Ecto neural progenitor cell (in vitro differentiated cells): ENCODE data around the gene AUTS2.

Source experiments
- DNase-seq: peaks from one replicate; pipeline ENCODE4 v3.0.0-alpha.2; 2018; ENCODE audit warnings: low spot score

AUTS2 gene

DNA sequence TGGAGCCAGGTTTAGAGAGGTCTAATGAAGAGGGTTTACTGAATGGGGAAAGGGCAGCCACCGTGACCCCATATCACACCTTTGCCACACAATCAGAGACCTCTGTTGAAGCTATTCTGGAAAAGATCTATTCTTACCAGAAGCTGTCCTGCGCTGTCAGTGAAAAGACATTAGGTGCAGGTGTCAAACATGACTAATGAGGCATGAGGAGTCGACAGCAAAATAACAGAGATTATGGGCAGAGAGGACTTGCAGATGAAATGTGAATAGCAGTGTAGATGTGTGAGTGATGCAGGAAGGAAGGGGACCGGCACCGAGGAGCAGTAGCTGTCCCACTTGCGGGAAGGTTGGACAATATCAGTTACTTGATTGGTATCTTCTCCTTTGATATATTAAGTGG is 906.0 kb downstream of the AUTS2 start:
- DNase-seq = no peak

DNA sequence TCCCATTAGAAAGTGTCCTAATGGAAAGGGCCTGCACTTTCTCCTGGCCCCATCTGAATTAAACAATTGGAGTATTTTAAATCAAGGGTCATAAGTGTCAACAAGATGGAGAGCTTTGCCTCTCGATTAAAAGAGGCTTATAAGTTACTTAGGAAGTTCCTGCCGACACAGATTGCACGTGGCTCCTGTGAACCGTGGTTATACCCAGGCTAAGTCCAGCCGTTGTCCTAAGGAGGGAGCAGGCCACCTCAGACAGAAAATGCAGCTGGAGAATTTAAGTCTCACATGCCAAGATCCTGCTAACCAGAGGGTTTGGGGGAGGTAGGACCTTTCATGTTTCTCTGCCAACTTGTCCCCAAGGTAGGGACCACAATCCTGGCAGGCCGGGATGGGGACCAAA is 907.2 kb downstream of the AUTS2 start:
- DNase-seq = no peak

DNA sequence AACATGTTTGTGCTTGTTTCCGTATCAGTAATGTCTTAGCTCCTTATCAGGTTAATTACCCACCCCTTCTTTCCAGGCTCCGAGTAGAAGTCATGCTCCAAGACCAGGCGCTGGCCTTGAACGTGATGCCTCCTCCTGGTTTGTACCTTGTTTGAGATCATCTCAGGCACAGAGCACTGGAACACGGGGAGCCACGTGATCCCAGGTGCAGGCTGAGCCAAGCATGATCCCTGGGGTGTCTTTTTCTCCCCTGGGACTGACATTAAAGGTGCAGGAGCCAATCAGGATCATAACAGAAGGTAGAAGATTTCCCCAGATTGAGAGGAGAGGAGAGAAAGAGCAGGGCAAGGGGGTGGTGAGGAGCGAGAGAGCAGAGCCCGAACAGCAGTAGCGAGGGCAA is 907.6 kb downstream of the AUTS2 start:
- DNase-seq = no peak

DNA sequence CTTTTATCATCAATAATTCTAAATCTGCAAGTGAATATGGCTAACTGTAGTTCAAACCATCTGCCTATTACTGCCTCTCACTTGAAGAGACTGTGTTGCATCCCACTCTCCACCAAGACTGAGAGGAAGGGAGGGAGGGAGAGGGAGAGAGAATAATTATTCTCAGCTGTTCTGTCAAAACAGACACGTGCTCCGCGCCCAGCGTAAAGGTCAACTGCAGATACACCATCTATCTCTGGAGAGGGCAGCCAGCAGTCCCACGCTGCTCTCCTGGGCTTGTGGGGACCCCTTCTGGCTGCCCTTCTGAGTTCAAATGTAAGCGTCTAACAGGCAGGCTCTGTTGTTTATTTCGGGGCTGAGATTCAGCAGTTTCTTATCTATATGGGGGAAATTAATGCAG is 908.2 kb downstream of the AUTS2 start:
- DNase-seq = no peak

DNA sequence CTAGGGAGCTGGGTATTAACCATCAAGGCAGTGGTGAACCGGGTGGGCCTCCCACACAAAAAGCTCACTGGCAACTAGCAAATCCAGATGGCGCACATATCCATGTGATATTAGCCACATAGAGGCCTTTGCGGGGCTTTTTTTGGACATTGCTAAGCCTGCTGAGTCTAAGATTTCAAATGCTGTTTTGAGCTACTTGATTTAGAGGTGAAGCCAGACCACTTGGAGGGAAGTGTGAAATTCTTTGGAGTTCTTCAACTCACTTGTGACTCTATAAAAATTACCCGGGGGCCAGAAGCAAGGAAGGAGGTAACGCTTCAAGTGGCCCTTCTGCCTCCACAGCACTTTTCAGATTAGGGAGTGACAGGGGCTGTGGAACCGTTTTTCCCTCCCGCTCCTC is 913.9 kb downstream of the AUTS2 start:
- DNase-seq = no peak

DNA sequence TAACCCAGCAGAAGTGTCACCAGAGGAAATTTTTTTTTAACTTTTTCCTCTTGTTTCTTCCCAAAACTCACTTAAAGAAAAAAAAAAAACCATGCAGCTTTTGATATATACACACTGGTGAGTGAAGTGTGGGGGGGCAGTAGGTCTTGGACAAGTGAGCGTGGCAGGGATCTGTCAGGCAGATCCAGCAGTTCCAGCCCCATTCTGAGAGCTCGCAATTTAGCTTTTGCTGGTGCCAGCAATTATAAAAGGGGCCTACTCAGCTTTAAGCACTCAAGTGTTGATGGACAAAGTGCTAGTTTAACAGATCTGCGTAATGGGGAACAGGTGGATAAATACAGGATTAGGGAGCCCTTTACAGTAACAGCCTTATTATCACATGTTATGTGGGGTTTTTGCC is 914.5 kb downstream of the AUTS2 start:
- no peak for DNase-seq

DNA sequence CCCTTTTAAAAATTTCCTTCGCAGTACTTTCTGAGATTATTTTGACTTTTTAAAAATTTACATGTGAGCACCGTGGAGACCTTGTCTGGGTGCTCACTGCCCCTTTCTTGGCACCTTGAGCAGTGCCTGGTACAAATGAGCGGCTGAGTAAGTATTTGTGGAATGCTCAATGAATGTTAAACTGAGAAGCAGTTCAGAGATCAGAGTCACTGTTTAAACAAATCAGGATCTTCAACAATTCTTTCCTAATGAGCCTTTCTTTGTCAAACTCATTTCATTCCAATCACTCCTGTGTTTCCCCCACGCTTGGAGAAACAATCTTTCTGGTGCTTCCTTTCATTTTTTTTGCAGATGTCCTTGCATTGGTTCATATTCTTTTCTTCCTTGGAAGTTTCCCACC is 922.3 kb downstream of the AUTS2 start:
- DNase-seq = no peak

DNA sequence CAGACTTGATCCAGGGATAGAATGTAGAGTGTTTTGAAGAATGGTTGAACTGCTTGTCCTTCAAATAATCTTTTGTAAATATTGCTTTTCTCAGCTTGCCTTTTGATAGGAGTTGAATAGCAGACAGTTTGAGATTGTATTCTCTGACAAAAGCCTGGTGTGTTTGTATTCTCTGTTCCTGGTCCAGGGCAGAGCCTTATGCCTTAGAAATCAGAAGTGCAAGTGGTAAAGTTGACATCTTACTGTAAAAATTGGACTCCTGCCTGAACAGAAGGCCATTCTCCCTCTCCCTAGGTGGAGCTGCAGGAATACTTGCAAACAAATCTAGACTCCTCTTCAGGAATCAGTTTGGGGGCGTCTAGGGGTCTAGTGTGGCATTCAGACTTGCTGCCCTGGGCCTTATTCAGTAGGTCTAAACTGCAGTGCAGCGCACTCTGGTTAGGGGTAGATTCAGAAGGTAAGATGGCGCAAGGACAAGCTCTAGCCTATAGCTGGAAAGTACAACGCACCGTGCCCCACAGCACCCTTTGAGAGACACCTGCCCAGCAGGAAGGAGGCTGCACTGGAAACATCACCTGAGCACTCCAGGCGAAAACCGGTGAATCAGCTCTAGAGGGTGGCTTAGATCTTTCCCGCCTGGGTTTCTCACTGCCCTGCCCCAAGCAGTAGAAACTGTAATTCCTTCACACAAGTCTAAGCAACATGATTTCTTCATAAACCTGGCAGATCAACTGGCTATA is 925.1 kb downstream of the AUTS2 start:
- no peak for DNase-seq

DNA sequence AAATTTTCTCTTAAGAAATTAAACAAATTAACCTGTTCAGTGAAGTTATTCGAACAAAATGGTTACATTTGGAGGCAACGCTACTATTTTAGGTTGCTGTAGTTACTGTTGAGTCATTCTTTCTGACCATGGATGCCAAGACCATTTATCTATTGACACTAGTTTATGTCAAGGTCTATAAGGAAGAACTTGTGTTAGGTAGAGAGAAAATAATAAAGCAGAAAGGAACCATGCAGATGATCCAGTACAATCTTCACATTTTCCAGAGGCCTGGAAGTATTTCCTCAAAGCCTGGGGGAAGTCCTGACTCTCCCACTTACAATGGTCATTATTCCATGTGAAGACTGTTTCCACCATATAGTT is 925.7 kb downstream of the AUTS2 start:
- no peak for DNase-seq

DNA sequence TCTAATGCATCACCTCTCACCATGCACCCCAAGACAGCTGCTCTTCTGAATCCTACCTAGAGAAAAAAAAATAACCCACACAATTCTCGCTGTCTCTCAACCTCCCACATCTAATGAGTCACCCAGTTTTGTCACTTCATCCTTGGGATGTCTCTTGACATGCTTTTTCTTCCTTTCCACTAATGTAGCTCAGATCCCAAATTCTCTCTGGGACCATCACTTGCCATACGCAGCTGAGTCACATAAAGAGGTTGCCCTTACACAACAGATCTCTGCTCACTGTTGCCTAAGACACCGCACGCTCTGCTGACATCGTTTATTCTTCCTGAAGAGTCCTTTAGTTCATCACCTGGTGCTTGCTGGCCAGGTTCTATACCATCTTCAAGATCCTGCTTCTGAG is 927.7 kb downstream of the AUTS2 start:
- no peak for DNase-seq

DNA sequence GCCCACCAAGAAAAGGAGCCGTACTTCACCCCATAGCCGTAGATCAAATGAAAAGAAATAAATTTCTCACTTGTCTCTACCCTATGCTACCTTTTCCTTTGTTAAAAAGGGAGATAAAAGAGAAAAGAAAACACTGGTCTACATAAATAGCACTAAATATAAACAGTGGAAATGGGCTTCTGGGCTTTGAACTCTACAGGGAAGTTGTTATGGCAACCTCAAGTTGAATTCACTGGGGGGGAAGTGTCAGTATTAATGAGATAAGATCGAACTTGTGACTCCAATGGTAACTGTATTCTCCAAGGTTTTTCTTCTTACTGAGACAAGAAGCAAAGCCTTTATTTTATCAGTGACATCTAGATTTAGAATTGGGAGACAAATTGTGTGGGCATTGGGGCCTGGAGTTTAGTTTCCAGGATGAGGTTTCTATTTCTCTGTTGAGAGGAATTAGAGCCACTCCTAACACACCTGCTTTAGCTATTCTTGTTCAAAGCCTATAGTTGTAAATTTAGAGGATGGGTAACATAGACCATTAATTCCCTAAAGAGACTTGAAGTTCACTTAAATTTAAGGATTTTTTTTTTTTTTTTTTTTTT is 929.3 kb downstream of the AUTS2 start:
- DNase-seq = no peak

DNA sequence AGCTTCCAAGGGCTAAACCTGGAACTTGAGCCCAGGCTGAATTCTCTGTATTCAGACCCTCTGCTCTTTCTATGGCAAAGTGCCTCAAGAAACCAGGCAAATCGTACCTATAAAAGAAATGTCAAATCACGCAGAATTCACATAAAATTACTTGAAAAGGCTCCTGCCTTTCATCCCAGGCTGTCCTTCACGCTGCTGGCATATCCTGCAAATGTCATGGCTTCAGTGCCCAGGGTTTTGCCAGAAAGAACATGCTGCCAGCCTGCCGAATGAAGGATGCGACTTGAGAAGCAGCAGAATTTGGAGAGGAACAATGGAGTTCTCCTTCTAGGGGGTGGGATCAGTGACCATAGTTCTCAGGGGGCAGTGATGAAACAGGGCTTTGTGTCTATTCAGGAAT is 931.2 kb downstream of the AUTS2 start:
- DNase-seq = no peak

DNA sequence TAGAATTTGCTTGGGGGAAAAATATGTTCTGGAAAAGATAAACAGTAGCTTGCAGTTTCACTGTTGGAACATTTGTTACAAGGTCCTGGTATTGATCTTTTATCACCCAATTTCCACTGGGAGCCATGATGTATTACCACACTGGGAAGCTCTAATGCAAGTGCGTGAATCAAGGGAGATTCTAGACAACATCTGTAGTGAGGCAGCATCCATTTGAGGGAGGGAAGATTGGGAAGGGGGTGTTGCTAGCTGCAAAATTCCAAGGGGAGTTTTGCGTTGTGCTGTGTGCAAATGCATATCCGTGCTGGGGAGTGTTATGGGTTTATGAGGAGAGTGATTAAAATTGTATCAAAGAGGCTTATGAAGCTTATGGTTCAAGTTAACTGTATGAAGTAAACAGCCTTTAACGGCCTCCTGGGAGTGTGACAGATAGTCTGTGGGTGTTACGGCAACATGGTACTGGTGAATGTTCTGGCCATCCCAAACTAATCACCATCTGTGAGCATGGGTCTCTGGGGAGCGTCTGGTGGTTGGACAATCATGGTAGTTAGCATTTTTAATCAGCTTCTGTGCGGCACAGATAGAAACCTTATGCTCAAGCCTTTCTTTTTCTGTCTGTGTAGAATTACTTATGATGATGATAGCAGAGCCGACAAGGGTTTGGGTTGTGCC is 931.8 kb downstream of the AUTS2 start:
- DNase-seq = no peak

DNA sequence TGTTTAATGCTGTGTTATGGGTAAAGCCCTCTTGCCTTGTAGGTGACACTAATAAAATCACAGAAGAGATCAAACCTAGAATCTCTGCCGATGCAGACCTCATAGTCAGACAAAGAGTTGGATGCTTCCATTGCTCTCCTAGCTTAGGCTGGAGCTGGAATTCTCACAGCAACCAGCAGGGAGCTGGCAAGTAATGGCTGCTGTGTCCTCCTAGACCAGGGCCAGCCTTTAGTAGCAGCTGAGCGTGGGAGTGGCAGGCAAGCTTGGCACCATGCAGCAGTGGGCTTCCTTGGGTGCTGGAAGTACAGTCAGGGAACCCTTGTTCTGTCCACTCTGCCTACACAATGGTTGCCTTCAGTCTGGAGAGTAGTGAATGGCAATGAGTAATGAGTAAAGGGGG is 935.3 kb downstream of the AUTS2 start:
- DNase-seq = no peak

DNA sequence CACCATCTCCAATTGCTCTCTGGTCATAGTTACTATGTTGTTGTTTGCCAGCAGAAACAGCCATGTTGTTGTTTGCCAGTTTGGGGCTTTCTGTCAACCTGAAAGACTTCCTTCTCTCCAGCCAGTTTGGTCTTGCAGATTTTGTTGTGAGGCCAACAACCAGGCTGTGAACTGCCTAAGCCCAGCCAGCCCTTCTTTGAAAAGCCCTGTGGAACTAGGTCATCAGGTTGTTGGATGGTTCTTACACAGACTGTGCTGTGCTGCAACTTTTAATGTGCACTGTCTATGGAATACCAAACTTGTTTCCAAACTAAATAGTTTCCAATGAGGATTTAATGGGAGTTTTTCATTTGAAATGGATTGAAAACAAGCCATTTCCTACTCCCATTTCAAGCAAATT is 940.9 kb downstream of the AUTS2 start:
- no peak for DNase-seq

DNA sequence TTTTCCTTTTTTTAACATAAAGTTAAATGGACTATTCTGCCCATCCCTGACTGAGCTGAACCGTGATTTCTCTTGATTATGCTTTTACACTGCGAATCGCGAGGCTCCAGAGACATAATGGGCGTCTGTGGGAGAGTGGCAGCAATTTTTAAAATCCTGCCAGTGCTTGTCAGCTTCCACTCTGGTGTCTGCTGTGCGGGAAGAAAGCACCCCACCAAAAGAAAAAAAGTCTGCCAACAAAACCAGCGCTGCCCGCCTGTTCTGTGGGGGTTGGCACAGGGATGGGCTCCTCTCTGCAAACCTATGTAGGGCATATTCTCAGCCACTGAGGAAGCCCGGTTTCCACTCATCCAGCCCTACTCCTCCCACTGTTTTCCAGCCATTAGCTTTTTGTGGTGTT is 941.3 kb downstream of the AUTS2 start:
- DNase-seq = no peak

DNA sequence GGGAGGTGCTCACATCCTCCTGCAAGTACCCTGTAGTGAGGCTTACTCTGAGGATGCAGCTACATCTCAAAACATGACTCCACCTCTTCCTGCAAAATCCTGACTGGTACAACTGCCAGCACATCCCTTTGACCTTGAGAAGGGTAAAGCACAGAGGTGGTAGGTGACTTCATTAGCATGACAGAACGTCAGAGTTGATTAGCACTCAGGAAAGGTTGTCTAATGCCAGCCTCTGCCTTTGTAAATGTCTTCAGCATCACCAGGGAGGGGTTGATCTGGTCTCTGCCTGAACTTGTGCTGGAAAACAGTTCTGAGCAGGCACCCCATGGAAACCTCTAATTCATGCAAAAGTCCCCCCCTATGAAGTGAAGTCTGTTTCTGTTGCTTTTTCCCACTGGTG is 942.4 kb downstream of the AUTS2 start:
- no peak for DNase-seq

DNA sequence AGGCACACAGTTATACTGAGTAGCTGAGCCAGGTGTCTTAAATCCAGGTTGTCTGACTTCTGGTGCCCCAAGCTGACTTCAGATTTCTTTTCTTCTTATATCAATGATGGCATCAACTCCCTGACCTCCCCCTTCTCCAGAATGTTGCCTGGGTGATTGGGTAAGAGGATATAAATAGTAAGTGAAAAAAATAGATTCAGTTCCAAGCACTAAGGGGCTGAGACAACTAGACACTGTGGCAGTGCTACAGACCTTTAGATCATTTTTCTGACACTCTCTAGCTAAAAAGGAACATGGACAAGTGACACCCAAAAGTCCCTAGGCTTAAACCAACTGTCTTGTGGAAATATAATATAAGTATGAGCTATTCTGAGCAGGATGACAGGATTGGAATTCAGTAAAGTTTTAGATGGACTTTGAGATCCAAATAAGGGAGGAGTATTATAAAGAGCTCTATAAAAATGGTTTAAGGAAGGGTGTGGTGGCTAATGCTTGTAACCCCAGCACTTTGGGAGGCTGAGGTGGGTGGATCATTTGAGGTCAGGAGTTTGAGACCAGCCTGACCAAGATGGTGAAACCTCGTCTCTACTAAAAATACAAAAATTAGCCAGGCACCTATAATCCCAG is 944.6 kb downstream of the AUTS2 start:
- no peak for DNase-seq

DNA sequence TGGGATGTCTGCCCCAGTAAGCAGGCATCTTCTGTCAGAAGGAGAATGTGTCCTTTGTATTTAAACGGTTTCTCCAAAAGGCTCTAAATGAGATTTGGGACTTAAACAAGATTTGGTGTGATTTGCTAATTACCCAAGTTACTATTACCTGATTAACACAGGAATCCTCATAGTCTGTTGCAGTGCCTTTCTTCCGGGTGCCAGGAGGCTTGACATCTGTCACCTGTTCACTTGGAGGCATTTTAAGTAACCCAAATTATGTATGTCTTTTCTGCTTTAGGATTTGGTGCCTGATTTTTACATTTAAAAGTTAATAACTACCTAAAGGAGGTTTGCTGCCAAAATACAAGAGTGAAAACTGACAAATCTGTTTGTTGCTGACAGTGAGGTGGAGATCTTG is 945.7 kb downstream of the AUTS2 start:
- DNase-seq = no peak

DNA sequence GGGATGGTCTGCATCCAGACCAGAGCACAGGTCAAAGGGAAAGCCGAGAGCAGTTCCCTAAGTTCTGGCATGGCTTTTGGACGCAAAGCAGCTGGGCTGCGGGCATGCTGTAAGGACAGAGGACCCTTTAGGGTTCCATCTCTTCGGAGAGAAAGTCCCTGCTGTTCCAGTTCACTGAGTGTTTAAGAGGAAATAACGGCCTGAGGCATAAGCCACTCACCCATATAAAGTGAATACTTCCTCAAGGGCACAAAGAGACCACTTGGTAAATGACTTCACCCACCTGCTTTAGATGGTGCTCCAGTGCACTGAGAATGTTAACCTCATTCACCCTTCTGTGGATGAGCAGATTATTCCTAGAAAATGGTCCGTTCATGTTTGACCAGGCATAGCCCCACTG is 946.9 kb downstream of the AUTS2 start:
- DNase-seq = no peak

DNA sequence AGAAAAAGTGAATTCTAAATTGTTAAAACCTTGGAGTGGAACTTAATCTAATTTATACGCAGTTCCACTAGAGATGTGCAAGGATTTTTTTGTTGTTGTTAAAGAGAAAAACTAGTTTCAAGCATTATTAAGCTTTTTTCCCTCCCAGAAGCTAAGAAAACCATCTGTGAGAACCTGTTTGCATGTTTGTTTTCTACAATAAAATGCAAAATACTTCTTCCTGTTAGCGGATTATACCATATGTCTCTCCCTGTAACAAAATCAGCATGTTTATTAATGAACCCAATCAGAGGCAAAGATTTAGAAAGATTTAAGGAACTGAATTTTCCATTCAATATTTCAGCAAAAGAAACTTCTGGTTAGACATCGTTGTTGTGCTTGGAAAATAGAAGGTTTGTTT is 953.9 kb downstream of the AUTS2 start:
- DNase-seq = no peak

DNA sequence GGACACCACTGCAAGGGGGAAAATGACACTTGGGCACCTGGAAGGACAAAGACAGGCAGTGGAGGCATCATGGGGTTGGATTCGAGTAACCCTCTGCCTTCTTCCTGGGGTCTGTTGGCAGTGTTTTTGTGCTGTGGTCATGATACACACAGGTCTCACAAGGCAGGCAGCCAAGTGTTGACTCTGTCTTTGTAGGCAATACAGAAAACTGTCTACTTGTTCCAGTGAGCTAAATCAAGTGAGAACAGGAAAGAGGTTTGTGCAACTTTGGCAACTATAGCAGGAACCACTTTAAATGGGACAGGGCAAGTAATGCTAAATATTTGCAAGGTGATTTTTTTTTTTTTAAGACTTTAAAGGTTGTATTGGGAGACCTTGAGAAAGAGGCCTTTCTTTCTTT is 955.1 kb downstream of the AUTS2 start:
- DNase-seq = no peak

DNA sequence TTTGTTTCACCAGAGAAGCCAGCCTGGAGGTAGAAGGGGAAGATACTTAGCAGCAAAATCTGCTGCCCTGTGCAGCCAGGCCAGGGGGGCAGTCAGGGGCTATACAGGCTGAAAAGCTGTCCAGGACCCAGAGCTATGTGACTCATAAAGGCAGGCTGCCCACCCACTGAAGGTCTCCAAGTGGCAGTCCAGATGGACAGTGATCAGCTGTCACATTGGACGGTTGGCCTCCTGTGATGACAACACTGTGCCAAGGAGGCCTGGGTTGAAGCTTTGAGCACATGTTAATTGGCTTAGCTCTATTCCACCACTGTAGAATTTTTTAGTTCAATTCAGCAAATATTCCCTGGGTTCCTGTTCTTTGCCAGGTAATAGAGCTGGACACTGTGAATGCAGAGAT is 956.4 kb downstream of the AUTS2 start:
- no peak for DNase-seq
